IMR-90 (cell line): ENCODE data around the gene NLGN1. TPM values are rescaled to one million over a fixed set of nuclear protein-coding genes. Genes with fewer than 3 reads are reported as not detected.

Experiments
- ATAC-seq: fragments of 200-7000 bp; cut with Tn5 transposase; 2 replicates; pipeline ENCODE4 v1.9.1; 2020; ENCODE audit warnings: low read depth, mild to moderate bottlenecking, moderate library complexity
- BruUV-seq: library from RNA; stranded (reverse); fragments of 400-500 nt; replicated peaks from 2 replicates; lab custom pipeline; 2021; lab: Mats Ljungman, UMichigan
- CTCF ChIA-PET: fragments of 300-600 bp; formaldehyde crosslinking; extraction: SDS; loops from one replicate; lab custom pipeline; 2021; ENCODE audit warnings: antibody characterized with exemption; lab: Yijun Ruan, JAX
- POLR2A ChIA-PET: fragments of 300-600 bp; sonication (Branson Sonifier 250); formaldehyde crosslinking; loops from one replicate; lab custom pipeline; 2022; ENCODE audit warnings: antibody characterized with exemption; ENCODE audit not compliant: unreplicated experiment; lab: Charles Lee
- DNase-seq: peaks from one replicate; pipeline ENCODE4 v3.0.0; 2013
- H2AFZ ChIP-seq: replicated peaks from 2 replicates; pipeline ENCODE3; 2013; ENCODE audit warnings: low read length, mild to moderate bottlenecking; ENCODE audit not compliant: poor library complexity
- H2AK5ac ChIP-seq: 2 replicates; pipeline ENCODE4 v1.6.1; 2013; ENCODE audit warnings: low read depth, low read length, inconsistent platforms
- H2AK9ac ChIP-seq: replicated peaks from 2 replicates; pipeline ENCODE3; 2013; ENCODE audit warnings: mild to moderate bottlenecking, low read depth, low read length, moderate library complexity; ENCODE audit not compliant: poor library complexity
- H2BK120ac ChIP-seq: 2 replicates; pipeline ENCODE4 v1.6.1; 2013; ENCODE audit warnings: low read depth, low read length, inconsistent platforms
- H2BK15ac ChIP-seq: 3 replicates; pipeline ENCODE4 v1.6.1; 2013; ENCODE audit warnings: low read depth, low read length, inconsistent platforms
- H2BK20ac ChIP-seq: 2 replicates; pipeline ENCODE4 v1.6.1; 2013; ENCODE audit warnings: low read depth, mild to moderate bottlenecking, inconsistent platforms, low read length, moderate library complexity
- H2BK5ac ChIP-seq: 2 replicates; pipeline ENCODE4 v1.6.1; 2013; ENCODE audit warnings: mild to moderate bottlenecking, low read depth, low read length, inconsistent platforms; ENCODE audit not compliant: poor library complexity, severe bottlenecking
- H3K14ac ChIP-seq: replicated peaks from 2 replicates; pipeline ENCODE4 v1.6.1; 2013; ENCODE audit warnings: low read depth, low read length, inconsistent platforms
- H3K18ac ChIP-seq: 2 replicates; pipeline ENCODE4 v1.6.1; 2013; ENCODE audit warnings: low read depth, low read length, control low read depth
- H3K23ac ChIP-seq: 2 replicates; pipeline ENCODE4 v1.6.1; 2013; ENCODE audit warnings: low read depth, low read length, inconsistent platforms
- H3K27ac ChIP-seq: 2 replicates; pipeline ENCODE4 v1.5.1; 2013; ENCODE audit warnings: mild to moderate bottlenecking, control low read depth, low read length; ENCODE audit not compliant: insufficient read depth
- H3K27me3 ChIP-seq: 2 replicates; pipeline ENCODE4 v1.6.1; 2013; ENCODE audit warnings: low read length; ENCODE audit not compliant: control insufficient read depth, insufficient read depth
- H3K36me3 ChIP-seq: 2 replicates; pipeline ENCODE4 v1.6.1; 2013; ENCODE audit warnings: low read length, mixed read lengths; ENCODE audit not compliant: control insufficient read depth, insufficient read depth
- H3K4ac ChIP-seq: 2 replicates; pipeline ENCODE4 v1.6.1; 2013; ENCODE audit warnings: low read depth, low read length, inconsistent platforms
- H3K4me1 ChIP-seq: 2 replicates; pipeline ENCODE4 v1.6.1; 2013; ENCODE audit warnings: low read length, mixed read lengths; ENCODE audit not compliant: control insufficient read depth, insufficient read depth
- H3K4me2 ChIP-seq: 2 replicates; pipeline ENCODE4 v1.6.1; 2013; ENCODE audit warnings: low read depth, mild to moderate bottlenecking, control low read depth, low read length, moderate library complexity
- H3K4me3 ChIP-seq: 2 replicates; pipeline ENCODE4 v1.5.1; 2013; ENCODE audit warnings: low read depth, mild to moderate bottlenecking, control low read depth, low read length, moderate library complexity; ENCODE audit not compliant: insufficient read depth
- H3K56ac ChIP-seq: 2 replicates; pipeline ENCODE4 v1.6.1; 2013; ENCODE audit warnings: low read length, inconsistent platforms; ENCODE audit not compliant: insufficient read depth; ENCODE audit errors: extremely low read depth
- H3K79me1 ChIP-seq, 2 experiments: 2 replicates each; pipeline ENCODE4 v1.6.1; 2013; ENCODE audit warnings: low read length in 2 of 2, inconsistent platforms in 1 of 2, low read depth in 1 of 2
- H3K9ac ChIP-seq: 2 replicates; pipeline ENCODE4 v1.6.1; 2013; ENCODE audit warnings: low read depth, low read length, control low read depth
- H3K9me1 ChIP-seq: 2 replicates; pipeline ENCODE4 v1.6.1; 2013; ENCODE audit warnings: low read length, inconsistent platforms; ENCODE audit not compliant: insufficient read depth
- H3K9me3 ChIP-seq: 2 replicates; pipeline ENCODE4 v1.6.1; 2013; ENCODE audit warnings: low read length; ENCODE audit not compliant: control insufficient read depth, insufficient read depth
- H4K20me1 ChIP-seq: 2 replicates; pipeline ENCODE4 v1.6.1; 2013; ENCODE audit warnings: low read length, inconsistent platforms; ENCODE audit not compliant: insufficient read depth
- H4K5ac ChIP-seq: 2 replicates; pipeline ENCODE4 v1.6.1; 2013; ENCODE audit warnings: mild to moderate bottlenecking, low read depth, low read length, control low read depth
- H4K8ac ChIP-seq, 2 experiments: 2 replicates each; pipeline ENCODE4 v1.6.1; 2013; ENCODE audit warnings: low read depth in 2 of 2, low read length in 2 of 2, control low read depth in 1 of 2, inconsistent platforms in 1 of 2
- H4K91ac ChIP-seq: 2 replicates; pipeline ENCODE4 v1.6.1; 2013; ENCODE audit warnings: low read depth, low read length, inconsistent platforms; ENCODE audit not compliant: insufficient read depth
- CEBPB ChIP-seq: IDR thresholded peaks from 2 replicates; pipeline ENCODE4 v1.6.1; 2012; ENCODE audit warnings: low read depth, low read length, improper control_type of control experiment
- CHD1 ChIP-seq: IDR thresholded peaks from 2 replicates; pipeline ENCODE4 v1.6.1; 2012; ENCODE audit warnings: low read depth, low read length, improper control_type of control experiment
- FOS ChIP-seq: fragments of 150-350 bp; IDR thresholded peaks from 2 replicates; pipeline ENCODE4 v1.6.1; 2016; ENCODE audit warnings: low read depth, low read length
- MAZ ChIP-seq: IDR thresholded peaks from 2 replicates; pipeline ENCODE4 v1.6.1; 2012; ENCODE audit warnings: low read depth, mild to moderate bottlenecking, low read length, improper control_type of control experiment, moderate library complexity, borderline replicate concordance
- POLR2A ChIP-seq: IDR thresholded peaks from 2 replicates; pipeline ENCODE4 v1.6.1; 2012; ENCODE audit warnings: mild to moderate bottlenecking, low read depth, low read length
- RAD21 ChIP-seq: IDR thresholded peaks from 2 replicates; pipeline ENCODE4 v1.6.1; 2012; ENCODE audit warnings: low read length, improper control_type of control experiment
- RCOR1 ChIP-seq: IDR thresholded peaks from 2 replicates; pipeline ENCODE4 v1.6.1; 2012; ENCODE audit warnings: mild to moderate bottlenecking, low read length, improper control_type of control experiment; ENCODE audit not compliant: insufficient replicate concordance
- SMC3 ChIP-seq: fragments of 150-350 bp; IDR thresholded peaks from 2 replicates; pipeline ENCODE4 v1.6.1; 2016; ENCODE audit warnings: low read depth, mild to moderate bottlenecking, antibody characterized with exemption, low read length, moderate library complexity
- USF2 ChIP-seq: fragments of 150-350 bp; IDR thresholded peaks from 2 replicates; pipeline ENCODE4 v1.6.1; 2017; ENCODE audit warnings: mild to moderate bottlenecking, antibody characterized with exemption, low read length, low read depth
- WGBS, 2 experiments: methylation state at CpG; one replicate each; pipeline versions ENCODE4 v1.1.5 to v1.1.7; 2013; ENCODE audit warnings: missing lambda C conversion rate in 2 of 2; ENCODE audit not compliant: insufficient read length in 1 of 2; ENCODE audit errors: extremely low coverage in 2 of 2; 5-methylcytosine and 5-hydroxymethylcytosine counted together
- dilution Hi-C: fragments of 300-500 bp; cut with HindIII; formaldehyde crosslinking; loops from one replicate; pipeline ENCODE4 v1.14.3; 2018; ENCODE audit warnings: low sequenced_read_pairs; ENCODE audit not compliant: unreplicated experiment
- in situ Hi-C: fragments of 300-500 bp; cut with MboI; formaldehyde crosslinking; loops from 3 replicates; pipeline ENCODE4 v1.14.3; 2019; ENCODE audit warnings: low sequenced_read_pairs, inconsistent platforms, mixed read lengths
- intact Hi-C: fragments of 100-400 bp; cut with micrococcal nuclease; formaldehyde crosslinking; loops from 2 replicates; pipeline ENCODE4 v1.10.0; 2022
- polyA plus RNA-seq, 3 experiments: library from polyadenylated mRNA; depleted of rRNA; stranded (reverse); fragments of >200 nt; gene quantifications; 2 replicates each; pipeline ENCODE4 v1.2.3, GENCODE V29; 2012; ENCODE audit warnings: low replicate concordance in 1 of 3
- total RNA-seq: library from RNA; depleted of rRNA; stranded (reverse); fragments of >200 nt; gene quantifications from 2 replicates; pipeline ENCODE4 v1.2.3, GENCODE V29; 2012
- TF ChIP-seq, protein P1 (sequence below): conservative IDR thresholded peaks from 2 replicates; pipeline ENCODE4 v1.5.1; 2012; ENCODE audit warnings: mild to moderate bottlenecking, low read depth, low read length, improper control_type of control experiment

The NLGN1 gene
- total and polyA plus RNA-seq, 2 of the 4 experiments (the other 2 are of a cell fraction) = 1.8 to 12.5 TPM

DNA sequence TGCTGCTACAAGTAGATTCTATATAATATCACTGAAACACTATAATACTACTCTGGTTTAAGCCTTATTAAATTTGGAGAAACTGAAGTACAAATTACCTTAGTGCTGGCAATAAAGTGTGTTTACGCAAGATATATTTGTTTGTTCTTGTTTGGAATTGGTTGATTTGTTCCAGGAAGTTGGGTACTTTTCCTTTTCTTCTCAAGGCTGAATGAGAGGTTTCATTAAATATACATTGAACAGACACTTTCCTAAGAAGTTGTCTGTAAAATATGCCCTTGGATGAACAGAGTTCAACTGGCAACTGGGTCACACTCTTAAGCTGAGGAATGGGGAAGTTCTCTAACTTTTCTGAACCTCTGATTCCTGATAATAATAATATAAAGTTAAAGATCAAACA lies 919.5 kb downstream of the NLGN1 start:
- H2BK15ac ChIP-seq = no peak overlapping the region
- H3K79me1 ChIP-seq = no peaks in the 10 kb centered on the region
- H3K4me1 ChIP-seq = no peaks in the 10 kb centered on the region
- no peak for DNase-seq
- H2BK5ac ChIP-seq = no peak overlapping the region
- H4K20me1 ChIP-seq = no peaks in the 10 kb centered on the region
- H2BK120ac ChIP-seq = no peak overlapping the region
- no peaks in the 10 kb centered on the region for H3K9me1 ChIP-seq
- no peak for TF ChIP-seq POLR2A
- TF ChIP-seq CHD1 = no peak
- no peak for TF ChIP-seq RAD21
- no peak for TF ChIP-seq RCOR1
- no peak for TF ChIP-seq MAZ
- TF ChIP-seq, protein P1, sequence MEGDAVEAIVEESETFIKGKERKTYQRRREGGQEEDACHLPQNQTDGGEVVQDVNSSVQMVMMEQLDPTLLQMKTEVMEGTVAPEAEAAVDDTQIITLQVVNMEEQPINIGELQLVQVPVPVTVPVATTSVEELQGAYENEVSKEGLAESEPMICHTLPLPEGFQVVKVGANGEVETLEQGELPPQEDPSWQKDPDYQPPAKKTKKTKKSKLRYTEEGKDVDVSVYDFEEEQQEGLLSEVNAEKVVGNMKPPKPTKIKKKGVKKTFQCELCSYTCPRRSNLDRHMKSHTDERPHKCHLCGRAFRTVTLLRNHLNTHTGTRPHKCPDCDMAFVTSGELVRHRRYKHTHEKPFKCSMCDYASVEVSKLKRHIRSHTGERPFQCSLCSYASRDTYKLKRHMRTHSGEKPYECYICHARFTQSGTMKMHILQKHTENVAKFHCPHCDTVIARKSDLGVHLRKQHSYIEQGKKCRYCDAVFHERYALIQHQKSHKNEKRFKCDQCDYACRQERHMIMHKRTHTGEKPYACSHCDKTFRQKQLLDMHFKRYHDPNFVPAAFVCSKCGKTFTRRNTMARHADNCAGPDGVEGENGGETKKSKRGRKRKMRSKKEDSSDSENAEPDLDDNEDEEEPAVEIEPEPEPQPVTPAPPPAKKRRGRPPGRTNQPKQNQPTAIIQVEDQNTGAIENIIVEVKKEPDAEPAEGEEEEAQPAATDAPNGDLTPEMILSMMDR = no peak
- no peak for TF ChIP-seq FOS
- no peak for TF ChIP-seq USF2
- no peak for TF ChIP-seq SMC3
- no peak for TF ChIP-seq CEBPB
- no peak for ATAC-seq
- no peak overlapping the region for H2BK20ac ChIP-seq
- no peak overlapping the region for H3K18ac ChIP-seq
- H3K9ac ChIP-seq = no peak overlapping the region
- H3K4ac ChIP-seq = no peak overlapping the region
- no peaks in the 10 kb centered on the region for H3K36me3 ChIP-seq
- BruUV-seq = no TSS peak
- no peak overlapping the region for H3K27ac ChIP-seq
- no peak overlapping the region for H4K8ac ChIP-seq
- in situ Hi-C loops = no loop called here
- ChIA-PET CTCF (no interaction called here), POLR2A (no interaction called here)
- intact Hi-C loops = no loop called here
- H3K4me2 ChIP-seq = no peak overlapping the region
- no peak overlapping the region for H3K4me3 ChIP-seq
- no peak overlapping the region for H2AK5ac ChIP-seq
- no peaks in the 10 kb centered on the region for H3K9me3 ChIP-seq
- no peak overlapping the region for H3K23ac ChIP-seq
- no peak overlapping the region for H4K5ac ChIP-seq
- H3K14ac ChIP-seq = no peak overlapping the region
- H4K91ac ChIP-seq = no peak overlapping the region
- H2AK9ac ChIP-seq = no peak overlapping the region
- dilution Hi-C loops = no loop called here
- H2AFZ ChIP-seq = no peak overlapping the region
- WGBS, 2 experiments = no CpG with 5 or more reads among the region's 1 CpG
- H3K56ac ChIP-seq = no peak overlapping the region
- no peaks in the 10 kb centered on the region for H3K27me3 ChIP-seq
